Activated naive CD8-positive, alpha-beta T cell (primary cell): Measurements from ENCODE around the gene COX10.

ENCODE experiments used
- H3K27ac Mint-ChIP-seq: one replicate; pipeline ENCODE4 v1.8.0; 2021; ENCODE audit warnings: mixed read lengths
- H3K27me3 Mint-ChIP-seq: one replicate; pipeline ENCODE4 v1.8.0; 2021; ENCODE audit warnings: mixed read lengths
- H3K36me3 Mint-ChIP-seq: one replicate; pipeline ENCODE4 v1.8.0; 2021; ENCODE audit warnings: mixed read lengths
- H3K4me1 Mint-ChIP-seq: one replicate; pipeline ENCODE4 v1.8.0; 2021; ENCODE audit warnings: low read depth, mixed read lengths
- H3K4me3 Mint-ChIP-seq: one replicate; pipeline ENCODE4 v1.8.0; 2021; ENCODE audit warnings: mild to moderate bottlenecking, mixed read lengths
- H3K9me3 Mint-ChIP-seq: one replicate; pipeline ENCODE4 v1.8.0; 2021; ENCODE audit warnings: low read depth, mixed read lengths

Gene COX10

DNA sequence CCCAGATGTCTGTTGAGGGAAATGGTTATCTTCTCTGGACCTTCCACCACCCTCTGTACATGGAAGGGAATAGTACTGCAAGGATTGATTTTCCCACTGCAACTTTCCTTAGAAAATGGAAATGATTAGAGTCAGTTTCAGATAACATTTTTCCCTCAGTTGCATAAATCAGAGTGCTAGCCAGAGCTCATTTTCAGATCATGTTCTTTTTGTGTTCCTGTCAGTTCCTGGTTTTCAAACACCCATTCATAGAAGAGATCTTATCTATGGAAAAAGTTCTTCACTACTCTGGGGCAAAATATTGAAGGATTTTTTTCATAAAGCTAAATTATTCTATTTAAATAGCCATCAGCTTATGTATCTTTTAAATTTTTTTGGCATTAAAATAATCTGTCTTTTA, 11.7 kb upstream of the COX10 start:
- Mint-ChIP-seq H3K9me3 (no peaks in the 10 kb centered on the region), H3K27ac (no peak overlapping the region), H3K27me3 (no peaks in the 10 kb centered on the region), H3K36me3 (peaks cover 17% of the 10 kb centered on the region), H3K4me1 (peaks cover 6% of the 10 kb centered on the region), H3K4me3 (no peak overlapping the region)

DNA sequence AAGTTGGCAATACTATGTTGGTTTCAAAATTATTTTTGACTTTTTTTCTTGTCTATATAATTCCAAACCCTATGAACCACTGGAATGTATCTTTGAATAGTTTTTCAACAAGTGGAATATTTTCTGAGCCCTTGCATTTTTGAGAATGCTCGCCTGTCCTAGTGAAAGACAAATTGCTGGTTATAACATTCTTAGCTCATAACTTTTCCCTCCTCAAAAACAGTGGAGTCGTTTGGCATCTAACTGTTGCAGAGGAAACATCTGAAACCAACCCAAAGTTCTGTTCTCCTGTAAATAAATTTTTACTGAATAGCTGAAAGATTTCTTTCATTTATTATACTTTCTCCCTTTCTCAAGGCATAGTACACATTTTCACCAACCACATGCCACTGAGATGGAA, 11.3 kb upstream of the COX10 start:
- no peak overlapping the region for H3K4me3 Mint-ChIP-seq
- peaks cover 17% of the 10 kb centered on the region for H3K36me3 Mint-ChIP-seq
- peaks cover 9% of the 10 kb centered on the region for H3K4me1 Mint-ChIP-seq
- no peaks in the 10 kb centered on the region for H3K9me3 Mint-ChIP-seq
- H3K27me3 Mint-ChIP-seq: no peaks in the 10 kb centered on the region
- no peak overlapping the region for H3K27ac Mint-ChIP-seq

DNA sequence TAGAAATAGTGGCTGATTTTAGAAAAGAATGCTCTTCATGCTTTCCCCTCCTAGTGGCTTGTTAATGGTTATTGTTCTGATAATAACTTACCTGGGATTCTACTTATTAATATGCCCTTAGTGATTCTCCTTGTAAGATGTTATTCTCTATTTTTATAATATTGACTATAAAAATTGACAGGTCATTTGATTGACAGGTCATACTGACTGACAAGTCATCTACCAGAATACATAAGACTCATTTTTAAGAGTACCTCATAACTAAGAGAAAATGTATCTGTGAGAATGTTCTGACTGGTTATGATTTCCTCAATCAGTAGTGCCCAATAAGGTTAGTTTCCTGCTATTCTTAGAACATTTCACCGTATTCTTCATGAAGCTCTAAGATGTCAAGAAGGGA, 8.6 kb upstream of the COX10 start:
- Mint-ChIP-seq H3K9me3 (no peaks in the 10 kb centered on the region), H3K27ac (no peak overlapping the region), H3K4me1 (peaks cover 17% of the 10 kb centered on the region), H3K27me3 (no peaks in the 10 kb centered on the region), H3K36me3 (peaks cover 17% of the 10 kb centered on the region), H3K4me3 (no peak overlapping the region)

DNA sequence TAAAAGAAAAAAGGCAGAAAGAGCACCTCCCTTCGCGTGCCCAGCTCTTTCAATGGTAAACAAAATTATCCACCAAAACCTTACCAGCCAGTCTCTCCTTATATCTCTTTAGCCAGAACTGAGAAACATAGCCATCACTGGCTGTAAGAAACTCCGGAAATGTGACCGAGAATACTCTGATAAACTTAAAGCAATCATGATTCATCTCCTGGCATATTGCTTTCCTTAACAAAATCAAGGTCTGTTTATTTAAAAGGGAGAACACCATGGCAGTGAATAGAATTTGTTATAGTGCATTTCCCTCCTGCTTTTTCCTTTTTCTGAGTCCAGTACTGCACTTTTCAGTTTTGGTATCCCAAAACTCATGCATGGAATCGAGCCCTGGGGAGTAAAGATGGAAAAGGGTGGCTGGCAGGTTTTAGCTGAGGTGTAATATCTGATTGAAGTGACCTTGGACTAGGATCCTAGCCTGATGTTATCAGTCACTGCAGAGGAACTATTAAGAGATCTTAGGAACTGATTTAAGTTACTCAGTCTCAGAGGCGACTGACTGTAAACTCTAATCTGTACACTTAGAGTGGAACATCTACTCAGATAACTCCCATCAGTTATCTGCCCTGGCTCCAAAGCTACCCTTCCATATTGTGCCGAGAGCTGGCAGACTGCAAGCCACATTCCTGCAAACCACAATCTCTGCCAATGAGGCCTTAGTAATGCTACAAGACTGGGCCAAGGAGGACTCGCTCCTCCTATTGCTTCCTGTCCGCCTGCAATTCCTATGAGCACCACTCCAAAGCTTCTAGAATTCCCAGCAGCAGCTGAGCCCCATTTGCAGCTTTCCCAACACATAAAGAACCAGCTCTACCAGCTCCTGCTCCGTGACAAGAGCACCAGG, 7.4 kb upstream of the COX10 start:
- Mint-ChIP-seq H3K36me3 (peaks cover 17% of the 10 kb centered on the region), H3K9me3 (peaks cover 3% of the 10 kb centered on the region), H3K27ac (no peak overlapping the region), H3K4me3 (no peak overlapping the region), H3K4me1 (peaks cover 22% of the 10 kb centered on the region), H3K27me3 (no peaks in the 10 kb centered on the region)

DNA sequence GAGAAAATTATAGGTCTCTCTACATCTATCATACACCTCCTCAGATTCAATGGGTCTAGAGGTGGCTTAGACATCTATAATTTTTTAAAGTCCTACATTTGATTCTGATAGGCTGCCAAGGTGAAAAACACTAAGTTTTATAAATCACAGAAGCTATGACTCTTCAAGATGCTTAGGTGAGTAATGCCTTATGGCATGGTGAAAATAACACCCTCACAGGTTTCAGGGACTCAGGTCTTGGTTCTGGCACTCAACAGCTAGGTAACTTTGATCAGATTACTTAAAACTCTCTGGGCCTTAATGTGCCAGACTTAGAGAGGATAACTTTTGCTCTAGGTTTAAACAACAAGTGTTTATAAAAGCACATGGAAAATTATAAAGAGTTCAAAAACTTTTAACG, 2.0 kb upstream of the COX10 start:
- Mint-ChIP-seq H3K4me1 (peaks cover 52% of the 10 kb centered on the region), H3K36me3 (peaks cover 7% of the 10 kb centered on the region), H3K9me3 (peaks cover 3% of the 10 kb centered on the region), H3K27me3 (no peaks in the 10 kb centered on the region), H3K4me3 (peak overlapping the region; percentile 96), H3K27ac (no peak overlapping the region)

DNA sequence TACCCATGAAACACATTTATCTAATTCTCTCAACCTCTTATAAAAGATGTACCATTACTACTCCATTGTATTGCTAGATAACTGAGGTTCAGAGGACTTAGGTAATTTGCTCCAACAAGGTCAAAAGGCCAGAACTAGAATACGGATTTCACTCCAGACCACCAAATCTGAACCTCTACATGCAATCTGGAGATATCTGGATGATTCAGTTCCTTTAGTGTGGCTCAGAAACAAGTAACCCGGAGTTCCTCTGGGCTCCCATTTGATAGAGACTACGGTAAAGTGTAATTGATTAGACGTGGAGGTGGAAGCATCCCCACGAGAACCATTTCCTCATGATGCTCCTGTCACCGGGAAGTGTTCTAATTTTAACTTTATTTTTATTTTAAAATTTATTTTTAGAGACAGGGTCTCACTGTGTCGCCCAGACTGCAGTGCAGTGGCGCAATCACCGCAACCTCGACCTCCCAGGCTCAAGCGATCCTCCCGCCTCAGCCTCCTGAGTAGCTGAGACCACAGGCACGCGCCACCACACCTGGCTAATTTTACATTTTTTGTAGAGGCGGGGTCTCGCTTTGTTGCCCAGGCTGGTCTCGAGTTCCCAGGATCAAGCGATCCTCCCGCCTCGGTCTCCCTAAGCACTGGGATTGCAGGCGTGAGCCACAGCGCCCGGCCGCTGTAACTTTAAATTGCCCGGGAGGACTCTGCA, 608 bp upstream of the COX10 start:
- peaks cover 13% of the 10 kb centered on the region for H3K36me3 Mint-ChIP-seq
- peak overlapping the region; percentile 96 for H3K4me3 Mint-ChIP-seq
- H3K4me1 Mint-ChIP-seq: peaks cover 59% of the 10 kb centered on the region
- H3K9me3 Mint-ChIP-seq: peaks cover 3% of the 10 kb centered on the region
- peak overlapping the region; percentile 96 for H3K27ac Mint-ChIP-seq
- no peaks in the 10 kb centered on the region for H3K27me3 Mint-ChIP-seq

DNA sequence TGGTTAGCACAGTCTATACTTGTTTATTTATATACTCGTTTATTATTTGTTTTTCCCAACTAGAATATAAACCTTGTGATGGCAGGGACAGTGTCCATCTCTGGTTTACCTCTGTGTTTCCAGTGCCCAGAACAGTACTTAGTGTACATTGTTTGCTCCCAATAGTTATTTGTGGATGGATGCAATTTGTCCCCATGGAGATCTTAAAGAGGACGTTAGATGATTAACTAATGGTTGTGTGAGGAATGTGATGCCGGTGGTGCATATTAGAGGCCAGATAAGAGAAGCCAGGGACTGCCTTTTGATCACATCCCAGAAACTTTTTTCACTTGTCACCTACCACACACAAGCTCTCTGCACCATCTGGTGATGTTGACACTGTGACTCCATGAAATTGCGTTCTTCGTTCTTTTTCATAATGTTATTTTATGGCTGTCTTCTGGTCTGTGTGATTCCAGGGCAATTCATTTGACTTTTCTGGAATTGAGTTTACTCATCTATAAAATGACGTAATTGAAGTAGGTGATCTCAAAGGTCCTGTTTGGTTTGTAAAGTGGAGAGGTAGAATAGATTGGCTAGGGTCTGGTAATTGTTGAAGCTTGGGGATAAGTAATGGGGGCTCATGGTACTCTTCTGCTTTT, 1.2 kb downstream of the COX10 start:
- H3K36me3 Mint-ChIP-seq: peaks cover 17% of the 10 kb centered on the region
- peaks cover 3% of the 10 kb centered on the region for H3K9me3 Mint-ChIP-seq
- peak overlapping the region; percentile 96 for H3K4me3 Mint-ChIP-seq
- no peaks in the 10 kb centered on the region for H3K27me3 Mint-ChIP-seq
- peaks cover 56% of the 10 kb centered on the region for H3K4me1 Mint-ChIP-seq
- H3K27ac Mint-ChIP-seq: peak overlapping the region; percentile 75

DNA sequence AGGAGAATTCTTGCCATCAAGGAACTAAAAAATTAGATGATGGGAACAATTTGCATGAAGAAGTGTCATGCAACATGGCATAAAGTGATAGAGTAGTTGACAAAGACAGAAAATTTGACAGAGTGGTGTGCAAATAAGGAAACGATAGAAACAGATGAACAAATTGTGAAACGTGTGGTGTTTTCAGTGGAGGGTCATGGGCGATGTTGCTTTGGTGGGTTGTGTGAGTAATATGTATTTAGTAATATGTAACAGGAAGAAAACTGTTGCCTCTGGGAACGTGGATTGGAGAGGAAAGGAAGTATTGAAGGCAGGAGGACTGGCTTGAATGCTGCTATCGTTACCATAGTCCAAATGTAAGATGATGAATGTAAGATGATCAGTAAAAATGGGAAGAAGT, 3.6 kb downstream of the COX10 start:
- Mint-ChIP-seq H3K27ac (peak overlapping the region; percentile 0), H3K4me1 (peaks cover 51% of the 10 kb centered on the region), H3K36me3 (peaks cover 15% of the 10 kb centered on the region), H3K27me3 (no peaks in the 10 kb centered on the region), H3K9me3 (no peaks in the 10 kb centered on the region), H3K4me3 (no peak overlapping the region)

DNA sequence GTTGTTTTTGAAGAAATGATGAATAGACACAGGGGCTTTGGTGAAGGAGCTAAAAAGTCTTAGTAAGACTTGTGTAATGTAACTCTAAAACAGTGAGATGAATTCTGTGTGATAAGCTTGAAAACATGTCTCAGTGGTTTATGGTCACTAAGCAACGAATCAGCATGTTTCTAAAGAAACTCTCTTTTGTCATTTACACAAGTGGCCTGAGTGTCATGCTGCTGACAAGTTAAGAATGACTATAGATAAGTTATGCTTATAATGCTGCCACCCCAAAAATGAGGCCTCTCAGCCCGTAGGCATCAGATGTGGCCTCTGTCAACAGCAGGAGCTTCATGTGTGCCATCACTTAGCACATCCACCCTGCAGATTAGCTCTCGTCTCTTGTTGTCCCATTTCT, 8.7 kb downstream of the COX10 start:
- Mint-ChIP-seq H3K27me3 (no peaks in the 10 kb centered on the region), H3K27ac (peak overlapping the region; percentile 25), H3K4me3 (no peak overlapping the region), H3K36me3 (peaks cover 23% of the 10 kb centered on the region), H3K9me3 (no peaks in the 10 kb centered on the region), H3K4me1 (peaks cover 41% of the 10 kb centered on the region)

DNA sequence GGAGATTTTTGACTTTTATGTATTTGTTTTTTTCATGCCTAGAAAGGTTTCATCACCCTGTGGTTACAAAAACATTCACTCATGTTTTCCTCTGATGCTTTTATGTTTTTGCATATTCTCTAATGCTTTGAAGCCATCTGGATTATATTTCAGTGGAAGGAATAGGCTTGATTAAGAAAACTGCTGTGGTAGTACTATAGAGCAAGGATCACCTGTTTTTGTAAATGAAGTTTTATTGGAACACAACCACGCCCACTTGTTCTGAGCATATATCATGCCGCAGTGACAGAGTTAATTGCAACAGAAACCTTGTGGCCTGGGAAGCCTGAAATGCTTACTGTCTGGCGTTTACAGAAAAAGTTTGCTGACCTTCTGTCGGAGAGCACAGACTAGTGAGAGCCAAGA, 11.5 kb downstream of the COX10 start:
- Mint-ChIP-seq H3K27ac (peak overlapping the region; percentile 54), H3K4me3 (no peak overlapping the region), H3K9me3 (no peaks in the 10 kb centered on the region), H3K27me3 (no peaks in the 10 kb centered on the region), H3K36me3 (peaks cover 18% of the 10 kb centered on the region), H3K4me1 (peaks cover 42% of the 10 kb centered on the region)

DNA sequence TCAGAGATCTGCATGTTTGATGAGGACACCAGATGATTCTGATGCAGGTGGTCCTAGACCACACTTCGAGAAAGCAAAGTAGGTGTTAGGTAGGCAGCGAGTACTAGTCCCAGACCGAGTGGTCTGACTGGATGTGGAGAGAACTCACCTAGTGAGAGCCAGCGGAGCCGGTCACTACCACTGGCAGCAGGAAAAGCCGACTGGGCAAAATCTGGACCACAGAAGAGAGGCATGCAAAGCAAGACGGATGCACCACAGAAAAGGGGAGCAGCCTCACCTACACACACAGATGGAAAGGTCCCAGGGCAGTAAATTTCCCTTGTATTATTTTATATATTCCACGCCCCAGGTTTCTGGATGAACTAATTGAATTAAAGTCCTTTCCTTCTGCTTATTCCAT, 13.5 kb downstream of the COX10 start:
- Mint-ChIP-seq H3K27me3 (no peaks in the 10 kb centered on the region), H3K36me3 (peaks cover 24% of the 10 kb centered on the region), H3K9me3 (no peaks in the 10 kb centered on the region), H3K4me3 (no peak overlapping the region), H3K4me1 (peaks cover 50% of the 10 kb centered on the region), H3K27ac (no peak overlapping the region)

DNA sequence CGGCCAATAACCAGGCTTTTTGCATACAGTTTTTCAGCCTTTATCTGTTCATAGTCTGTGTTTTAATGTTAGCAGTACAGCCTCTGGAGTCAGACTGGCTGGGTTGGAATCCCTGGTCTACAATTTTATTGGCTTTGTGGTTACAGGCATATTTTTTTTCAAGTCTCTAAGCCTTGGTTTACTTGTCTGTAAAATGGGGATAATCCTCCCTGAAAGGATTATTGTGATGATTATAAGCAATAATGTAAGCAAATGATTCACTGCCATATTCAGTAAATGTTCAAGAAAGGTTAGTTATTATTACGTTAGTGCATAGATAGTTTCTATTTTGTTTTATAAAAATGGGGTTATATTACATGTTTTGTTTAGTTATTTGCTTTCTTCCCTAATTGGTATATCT, 15.7 kb downstream of the COX10 start:
- no peaks in the 10 kb centered on the region for H3K27me3 Mint-ChIP-seq
- H3K4me3 Mint-ChIP-seq: no peak overlapping the region
- no peaks in the 10 kb centered on the region for H3K9me3 Mint-ChIP-seq
- H3K27ac Mint-ChIP-seq: no peak overlapping the region
- H3K4me1 Mint-ChIP-seq: peaks cover 59% of the 10 kb centered on the region
- H3K36me3 Mint-ChIP-seq: peaks cover 27% of the 10 kb centered on the region

DNA sequence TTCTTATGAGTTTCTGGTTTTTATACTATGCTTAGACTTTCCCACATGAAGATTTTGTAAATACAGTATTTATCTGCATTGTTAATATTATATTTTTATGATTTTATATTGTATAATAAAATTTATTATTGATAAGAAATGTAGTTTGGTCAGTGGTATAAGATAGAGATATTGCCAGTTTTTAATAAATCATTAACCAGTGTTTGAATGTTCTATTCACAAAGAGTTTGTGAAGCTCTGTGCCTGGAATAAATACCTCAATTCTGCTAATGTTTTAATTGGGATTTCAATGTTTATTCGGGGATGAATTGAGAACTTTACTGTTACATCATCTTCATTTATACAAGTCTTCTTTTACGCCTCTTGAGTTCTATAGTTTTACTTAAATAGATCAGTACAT, 16.9 kb downstream of the COX10 start:
- H3K36me3 Mint-ChIP-seq: peaks cover 25% of the 10 kb centered on the region
- H3K27ac Mint-ChIP-seq: no peak overlapping the region
- H3K27me3 Mint-ChIP-seq: no peaks in the 10 kb centered on the region
- H3K4me1 Mint-ChIP-seq: peaks cover 65% of the 10 kb centered on the region
- H3K9me3 Mint-ChIP-seq: no peaks in the 10 kb centered on the region
- no peak overlapping the region for H3K4me3 Mint-ChIP-seq

DNA sequence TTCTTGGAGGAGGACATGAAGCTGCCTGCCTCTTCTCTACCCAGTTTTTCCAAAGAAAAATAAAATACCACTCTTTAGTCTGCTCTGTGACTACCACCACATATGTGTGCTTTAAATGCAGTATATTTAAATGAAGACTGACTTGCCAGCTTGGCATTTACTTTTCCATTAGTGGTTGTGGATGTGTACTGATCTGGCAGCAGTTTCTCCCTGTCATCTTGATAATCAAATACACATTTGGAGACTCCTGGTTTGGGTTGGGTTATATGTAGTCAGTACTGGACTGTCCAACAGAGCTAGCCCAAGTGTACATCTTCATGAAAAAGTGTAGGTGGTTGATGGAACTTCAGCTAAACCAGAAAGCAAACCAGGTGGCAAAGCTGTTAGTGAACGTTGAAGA, 19.9 kb downstream of the COX10 start:
- Mint-ChIP-seq H3K36me3 (peaks cover 24% of the 10 kb centered on the region), H3K27me3 (no peaks in the 10 kb centered on the region), H3K4me3 (no peak overlapping the region), H3K27ac (no peak overlapping the region), H3K4me1 (peaks cover 78% of the 10 kb centered on the region), H3K9me3 (no peaks in the 10 kb centered on the region)

DNA sequence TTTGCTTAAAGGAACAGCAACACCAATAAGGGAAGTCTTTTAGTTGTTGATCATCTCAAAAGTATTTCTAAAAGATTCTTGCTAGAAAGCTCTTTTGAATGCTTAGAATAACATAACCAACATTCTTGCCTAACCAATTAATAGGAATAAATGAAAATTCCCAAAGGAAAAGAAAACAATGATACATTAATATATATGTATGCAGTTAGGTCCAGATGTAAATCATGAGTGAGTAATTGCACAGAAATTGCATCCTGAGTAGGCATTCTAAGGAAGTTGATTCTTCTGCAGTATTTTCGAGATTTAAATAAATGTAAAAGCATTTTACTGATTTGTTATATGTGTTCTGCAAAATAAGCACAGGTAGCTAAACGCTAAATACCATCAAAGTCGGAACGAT, 22.1 kb downstream of the COX10 start:
- no peak overlapping the region for H3K4me3 Mint-ChIP-seq

More for the DNA sequence above, 22.1 kb downstream of the COX10 start:
- peaks cover 85% of the 10 kb centered on the region for H3K4me1 Mint-ChIP-seq
- H3K27me3 Mint-ChIP-seq: no peaks in the 10 kb centered on the region
- no peaks in the 10 kb centered on the region for H3K9me3 Mint-ChIP-seq
- H3K36me3 Mint-ChIP-seq: peaks cover 27% of the 10 kb centered on the region
- no peak overlapping the region for H3K27ac Mint-ChIP-seq
